ENCODE results near the gene INHBB. TPM values are rescaled to one million over a fixed set of nuclear protein-coding genes. Genes with fewer than 3 reads are reported as not detected.
"Not testable (repeated sequence)": the region's sequence is repeated elsewhere in the genome, so short reads cannot be mapped to it uniquely, and the experiment has no call there.

Gene INHBB
- total RNA-seq, 1 donor from 2014 or later: 8.2 TPM

DNA sequence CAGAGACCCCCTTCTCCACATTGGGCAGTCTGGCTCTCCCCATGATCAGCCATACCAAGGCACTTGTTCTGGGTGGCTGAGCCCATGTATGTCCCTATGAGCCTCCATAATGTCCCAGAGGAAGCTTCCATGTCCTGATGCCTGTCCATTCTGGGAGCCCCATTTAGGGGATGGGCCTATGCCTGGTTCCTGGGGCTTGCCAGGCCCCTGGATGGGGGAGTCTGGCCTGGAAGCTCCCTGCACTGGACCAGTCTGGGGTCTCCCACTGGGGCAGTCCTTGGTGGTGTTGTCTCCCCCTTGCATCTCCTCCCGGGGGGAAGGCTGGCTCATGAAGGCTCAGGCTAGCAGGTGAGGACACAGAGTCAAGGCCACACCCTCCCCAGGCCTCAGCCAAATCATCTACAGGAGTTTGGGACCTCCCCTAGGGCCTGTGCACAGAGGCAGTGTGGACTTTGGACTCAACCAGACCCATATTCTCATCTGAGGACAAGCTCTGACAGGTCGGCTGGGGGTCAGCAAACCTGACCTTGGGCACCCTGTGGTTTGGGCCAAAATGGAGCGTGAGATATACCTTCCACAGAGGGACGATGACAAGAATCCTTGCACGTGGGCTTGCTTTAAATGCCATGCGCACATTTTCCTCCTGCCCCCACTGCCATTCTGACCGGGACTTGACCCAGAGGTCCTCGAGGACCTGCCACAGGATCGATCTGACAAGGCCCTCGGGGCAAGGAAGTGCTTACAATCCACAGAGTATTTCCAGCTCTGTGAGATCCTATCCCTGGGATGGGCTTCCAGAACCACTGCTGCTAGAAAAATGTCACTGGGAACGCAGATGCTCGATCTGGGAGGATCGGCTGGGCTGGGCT, 38.8 kb downstream of the INHBB start:
- ATAC-seq (ENCODE audit: poor library complexity) (peak; percentile 14), DNase-seq (peak; percentile 24)
- intact Hi-C loops (cut with DNase I): no loop called here

DNA sequence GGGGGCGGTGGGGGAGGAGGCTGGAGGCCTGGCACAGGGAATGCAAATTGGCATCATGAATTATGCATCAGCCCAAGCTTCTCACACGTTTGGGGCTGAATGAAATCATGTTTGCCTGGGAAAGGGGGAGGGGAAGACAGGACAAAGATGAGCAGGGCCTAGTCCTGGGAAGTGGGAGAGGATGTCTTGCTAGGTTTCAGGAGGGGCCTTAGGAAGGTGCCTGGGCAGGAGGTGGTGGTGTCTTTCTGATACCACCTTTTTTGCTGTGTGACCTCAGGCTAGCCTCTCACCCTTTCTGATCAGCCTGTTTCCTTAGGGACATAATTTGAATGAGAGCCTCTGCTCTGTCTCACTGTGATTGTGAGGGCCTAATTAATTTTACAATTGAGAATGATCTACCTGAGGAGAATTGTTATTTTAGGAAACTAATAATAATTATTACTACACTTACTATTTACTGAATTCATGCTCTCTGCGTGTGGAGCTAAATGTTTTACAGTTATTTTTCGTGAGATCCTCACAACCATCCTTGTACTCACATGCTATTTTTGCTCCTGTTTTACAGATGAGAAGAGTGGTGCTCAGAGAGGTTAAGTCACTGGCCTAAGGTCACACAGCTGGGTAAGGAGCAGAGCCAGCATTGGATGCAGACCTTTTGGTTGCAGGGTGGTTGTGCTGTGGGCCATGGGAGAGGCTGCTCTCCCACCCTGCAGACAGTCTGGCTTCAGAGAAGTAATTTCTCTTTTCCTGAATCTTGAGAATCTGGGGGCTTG, 39.6 kb downstream of the INHBB start:
- ATAC-seq (ENCODE audit: poor library complexity) (no peak), DNase-seq (no peak)
- intact Hi-C loops (cut with DNase I): no loop called here

- intact Hi-C loops (cut with DNase I): no loop called here
- ATAC-seq (ENCODE audit: poor library complexity) (peak; percentile 66), DNase-seq (peak; percentile 30)
Measured at GRCh38 chr2:120388222-120389035, 42.5 kb downstream of the INHBB start.

DNA sequence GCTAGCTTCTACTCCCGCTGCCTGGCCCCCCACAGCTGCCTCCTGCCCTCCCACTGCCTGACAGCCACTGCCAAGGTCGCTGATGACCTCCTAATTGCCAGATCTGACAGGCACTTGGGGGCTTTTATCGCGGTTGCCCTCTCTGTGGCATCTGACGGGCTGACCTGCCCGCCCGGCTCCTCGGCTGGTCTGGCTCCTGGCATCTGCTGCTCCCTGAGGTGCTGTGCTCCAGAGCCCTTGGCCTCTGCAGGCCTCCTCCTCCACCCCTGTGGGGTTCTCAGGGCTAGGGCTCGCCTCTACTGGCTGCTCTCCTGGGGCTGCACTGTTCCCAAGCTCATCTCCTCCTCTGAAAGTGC, 43.1 kb downstream of the INHBB start:
- ATAC-seq (ENCODE audit: poor library complexity) (no peak), DNase-seq (peak; percentile 14)
- intact Hi-C loops (cut with DNase I): no loop called here

GRCh38 chr2:120390381-120391055, 44.6 kb downstream of the INHBB start:
- intact Hi-C loops (cut with DNase I): no loop called here
- ATAC-seq (ENCODE audit: poor library complexity): no peak
- DNase-seq: peak; percentile 18

GRCh38 chr2:120391382-120391781, 45.4 kb downstream of the INHBB start:
- DNase-seq; ATAC-seq (ENCODE audit: poor library complexity); intact Hi-C loops (cut with DNase I): not testable (repeated sequence)

DNA sequence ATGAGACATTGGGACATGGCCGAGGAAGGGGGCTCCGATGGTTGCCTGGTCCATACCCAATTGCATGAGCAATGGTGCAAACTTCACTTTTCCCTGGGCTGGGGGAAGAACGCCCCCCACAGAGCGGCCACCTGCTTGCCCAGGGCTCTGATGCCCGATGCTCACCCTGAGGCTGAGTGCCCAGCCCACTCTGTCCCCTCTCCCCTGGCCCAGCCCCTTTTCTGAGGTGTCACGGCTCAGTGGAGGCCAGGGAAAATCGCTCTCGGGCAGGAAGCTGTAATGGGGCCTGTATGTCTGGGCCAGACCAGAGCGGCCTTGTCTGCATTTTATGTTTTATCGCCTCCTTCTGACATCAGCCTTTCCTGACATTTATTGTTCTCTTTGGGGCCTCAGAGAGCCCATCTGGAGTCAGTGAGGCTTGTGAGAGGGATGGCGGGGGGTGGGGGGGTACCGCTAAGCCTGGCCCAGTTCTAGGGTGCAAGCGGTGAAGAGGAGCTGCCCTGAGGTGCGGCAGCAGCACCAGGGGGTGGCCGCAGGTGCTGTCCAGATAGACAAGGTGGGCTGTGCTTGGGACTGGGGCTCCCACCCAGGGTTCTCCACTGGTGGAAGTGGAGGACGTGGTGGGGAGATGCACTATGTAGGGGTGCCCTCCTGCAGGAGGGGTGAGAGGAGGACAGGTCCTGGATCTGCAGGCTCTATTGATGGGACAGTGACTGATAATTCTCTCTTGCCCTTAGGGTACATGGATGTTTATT, 46.2 kb downstream of the INHBB start:
- ATAC-seq (ENCODE audit: poor library complexity) (no peak), DNase-seq (peak; percentile 27)
- intact Hi-C loops (cut with DNase I): no loop called here

- ATAC-seq (ENCODE audit: poor library complexity): no peak
- DNase-seq: no peak
- intact Hi-C loops (cut with DNase I): no loop called here
Measured at GRCh38 chr2:120392923-120393322, 47.0 kb downstream of the INHBB start.

GRCh38 chr2:120393456-120393855, 47.5 kb downstream of the INHBB start:
- intact Hi-C loops (cut with DNase I): no loop called here
- DNase-seq (peak; percentile 21), ATAC-seq (ENCODE audit: poor library complexity) (no peak)

GRCh38 chr2:120394764-120395163, 48.8 kb downstream of the INHBB start:
- peak; percentile 17 for DNase-seq
- no peak for ATAC-seq (ENCODE audit: poor library complexity)
- intact Hi-C loops (cut with DNase I): no loop called here

DNA sequence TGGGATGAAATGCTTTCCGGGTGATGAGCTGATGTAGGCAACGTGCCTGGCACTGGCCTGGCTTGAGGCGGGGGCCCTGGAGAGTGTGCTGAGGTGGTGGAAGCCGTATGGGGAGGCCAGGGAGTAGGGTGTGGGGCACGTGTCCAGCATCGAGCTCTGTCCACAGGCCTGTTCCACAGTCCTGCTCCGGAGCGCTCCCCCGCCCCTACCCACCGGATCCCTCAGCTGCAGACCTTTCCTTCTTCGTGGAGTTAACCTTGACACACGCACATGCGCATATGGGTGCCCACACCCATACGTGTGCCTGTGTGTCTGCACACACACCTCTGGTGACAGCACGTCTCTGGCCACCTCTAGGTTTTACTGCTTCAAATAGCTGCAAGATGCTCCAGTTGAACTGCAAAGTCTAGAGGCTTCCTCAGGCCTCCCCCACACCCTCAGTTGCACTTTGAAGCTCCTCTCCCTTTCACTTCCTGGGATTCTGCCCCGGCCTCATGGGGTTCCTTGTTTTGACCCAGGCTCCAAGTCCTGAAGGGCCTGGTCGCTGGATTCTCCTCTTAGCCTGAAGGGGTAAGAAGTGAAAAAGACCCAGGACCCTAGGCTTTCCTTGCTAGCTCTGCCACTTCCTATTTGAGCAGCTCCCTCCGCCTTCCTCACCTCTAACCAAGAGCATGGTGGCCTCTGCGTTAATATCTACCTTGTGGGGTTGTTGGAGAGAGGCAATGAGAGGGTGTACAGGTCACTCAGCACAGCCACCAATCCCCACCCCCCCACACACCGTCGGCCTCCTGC, 49.5 kb downstream of the INHBB start:
- DNase-seq (peak; percentile 22), ATAC-seq (ENCODE audit: poor library complexity) (no peak)
- intact Hi-C loops (cut with DNase I): no loop called here

DNA sequence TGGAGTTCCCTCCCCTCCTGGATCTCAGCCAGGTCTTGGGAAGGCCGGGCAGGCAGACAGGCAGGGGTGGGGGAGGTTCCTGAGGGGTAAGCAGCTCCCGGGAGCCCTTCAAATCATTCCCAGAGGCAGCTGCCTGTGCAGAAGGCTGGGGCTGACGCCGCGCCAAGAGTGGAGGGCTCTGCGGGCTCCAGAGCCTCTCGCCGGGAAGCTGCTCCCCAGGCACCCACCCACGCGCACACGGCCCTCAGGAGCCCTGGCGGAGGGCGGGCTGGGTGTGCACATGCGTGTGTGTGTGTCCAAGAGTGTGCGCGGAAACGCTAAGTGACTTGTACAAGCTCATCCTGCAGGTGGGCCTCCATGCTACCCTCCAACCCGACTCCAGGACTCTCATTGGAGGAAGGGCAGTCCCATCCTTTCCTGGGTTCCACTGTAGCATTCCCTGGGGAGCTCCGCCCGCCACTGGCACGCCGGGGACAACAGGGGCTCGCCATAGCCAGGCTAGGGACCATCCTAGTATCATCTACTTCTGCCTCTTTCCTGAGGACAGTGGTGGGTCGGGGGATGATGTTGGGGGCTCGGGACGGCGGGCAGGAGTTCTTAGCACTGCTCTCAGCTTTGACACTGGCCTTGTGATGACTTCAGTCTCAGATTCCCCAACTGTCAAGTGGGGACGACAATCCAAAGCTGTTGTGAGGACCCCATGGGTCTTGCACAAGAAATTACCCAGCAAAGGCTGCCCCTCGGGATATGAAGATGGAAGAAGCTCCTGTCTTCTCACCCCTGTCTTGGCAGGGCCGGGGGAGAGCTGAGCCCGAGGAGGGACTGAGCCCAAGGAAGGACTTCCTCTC, 50.3 kb downstream of the INHBB start:
- peak; percentile 27 for DNase-seq
- intact Hi-C loops (cut with DNase I): no loop called here
- no peak for ATAC-seq (ENCODE audit: poor library complexity)

DNA sequence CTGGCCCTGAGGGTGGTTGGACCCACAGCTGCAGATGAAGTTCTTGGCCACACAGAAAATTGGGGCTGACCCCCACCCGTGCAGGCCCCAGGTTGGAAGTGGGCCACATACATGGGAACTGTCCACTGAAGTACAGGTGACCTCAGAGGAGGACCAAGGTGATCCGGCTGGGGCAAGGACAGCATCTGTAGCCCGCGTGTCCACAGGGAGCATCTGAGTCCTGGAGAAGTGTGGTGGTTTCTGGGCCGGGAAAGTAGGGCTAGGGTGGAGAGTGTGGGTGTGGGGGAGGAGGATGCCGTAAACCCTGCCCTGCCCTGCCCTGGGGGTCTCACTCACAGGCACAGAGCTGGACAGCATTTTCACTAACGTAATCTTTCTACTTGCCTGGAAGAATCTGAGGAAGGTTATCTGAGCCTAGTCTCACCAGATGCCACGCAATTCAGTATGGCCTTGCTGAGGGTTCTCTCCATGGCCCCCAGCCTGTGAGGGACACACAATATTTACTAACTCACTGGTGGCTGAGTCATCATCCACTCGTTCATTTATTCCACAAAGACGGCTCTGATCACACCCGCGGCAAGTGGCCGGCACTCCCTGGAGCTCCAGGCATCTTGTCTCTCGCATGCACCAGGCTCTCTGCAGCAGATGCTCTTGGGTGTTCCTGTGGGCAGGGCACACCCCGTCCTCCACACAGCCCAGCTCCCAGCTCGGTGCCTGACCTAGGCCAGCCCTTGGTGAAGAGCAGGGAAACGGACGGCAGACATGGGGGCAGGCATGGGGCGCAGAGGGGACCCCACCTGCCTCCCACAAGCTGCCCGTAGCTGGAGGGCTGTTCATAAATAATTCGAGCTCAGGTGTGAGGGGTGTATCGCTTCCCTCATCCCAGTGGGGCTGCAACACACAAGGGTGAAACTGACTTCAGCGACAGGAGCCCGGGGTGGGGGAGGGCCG, 51.2 kb downstream of the INHBB start:
- intact Hi-C loops (cut with DNase I): no loop called here
- ATAC-seq (ENCODE audit: poor library complexity) (no peak), DNase-seq (peak; percentile 20)

GRCh38 chr2:120398051-120398995, 52.4 kb downstream of the INHBB start:
- peak; percentile 26 for DNase-seq
- intact Hi-C loops (cut with DNase I): no loop called here
- ATAC-seq (ENCODE audit: poor library complexity): no peak

Measured in Right ventricle myocardium superior (tissue), 1 donor.